B cell (primary cell): ENCODE data around the gene FBXO10.

ENCODE experiments used
- CTCF ChIP-seq: fragments of 200-600 bp; IDR thresholded peaks from one replicate; pipeline ENCODE4 v1.8.0; 2022; ENCODE audit warnings: antibody characterized with exemption, mild to moderate bottlenecking
- EZH2 ChIP-seq: IDR thresholded peaks from 2 replicates; pipeline ENCODE4 v1.6.1; 2012; ENCODE audit warnings: borderline replicate concordance, low read depth, mild to moderate bottlenecking, moderate library complexity, low read length; ENCODE audit not compliant: insufficient read depth, poor library complexity, severe bottlenecking

GRCh38 chr9:37499297-37499696, 76.9 kb downstream of the FBXO10 start:
- no peak for TF ChIP-seq CTCF
- TF ChIP-seq EZH2 = no peak
